A673 (cell line): ENCODE data around the gene PTPRQ. TPM values are rescaled to one million over a fixed set of nuclear protein-coding genes. Genes with fewer than 3 reads are reported as not detected.

ENCODE experiments used
- BruUV-seq: library from RNA; stranded (reverse); fragments of 400-500 nt; replicated peaks from 2 replicates; lab custom pipeline; 2021; lab: Mats Ljungman, UMichigan
- CTCF ChIA-PET: fragments of 300-600 bp; sonication (Branson Sonifier 250); formaldehyde crosslinking; loops from one replicate; lab custom pipeline; 2022; ENCODE audit warnings: antibody characterized with exemption; lab: Charles Lee
- POLR2A ChIA-PET: fragments of 300-600 bp; sonication (Branson Sonifier 250); formaldehyde crosslinking; loops from one replicate; lab custom pipeline; 2022; ENCODE audit warnings: antibody characterized with exemption; ENCODE audit not compliant: low non-redundant PET; lab: Charles Lee
- DNase-seq: peaks from one replicate; pipeline ENCODE4 v3.0.0-alpha.2; 2015; ENCODE audit warnings: low spot score
- H3K27ac ChIP-seq: fragments of 200-600 bp; sonication (generic); 2 replicates; pipeline ENCODE4 v1.5.1; 2016; ENCODE audit warnings: mixed run types, low read depth, mild to moderate bottlenecking, mixed read lengths, antibody characterized with exemption, low read length; ENCODE audit not compliant: poor library complexity, severe bottlenecking
- H3K27me3 ChIP-seq: fragments of 200-600 bp; sonication (generic); replicated peaks from 2 replicates; pipeline ENCODE4 v1.6.1; 2017; ENCODE audit warnings: mixed run types, low read depth, mild to moderate bottlenecking, mixed read lengths, antibody characterized with exemption, low read length; ENCODE audit not compliant: insufficient read depth, poor library complexity
- H3K36me3 ChIP-seq: fragments of 200-600 bp; sonication (generic); 2 replicates; pipeline ENCODE4 v1.6.1; 2016; ENCODE audit warnings: mixed run types, mild to moderate bottlenecking, mixed read lengths, antibody characterized with exemption, low read length; ENCODE audit not compliant: insufficient read depth, poor library complexity, severe bottlenecking
- H3K4me1 ChIP-seq: fragments of 200-600 bp; sonication (generic); 2 replicates; pipeline ENCODE4 v1.6.1; 2017; ENCODE audit warnings: mixed run types, mild to moderate bottlenecking, mixed read lengths, antibody characterized with exemption, low read length; ENCODE audit not compliant: insufficient read depth, poor library complexity, severe bottlenecking
- H3K4me3 ChIP-seq: fragments of 200-600 bp; sonication (generic); 2 replicates; pipeline ENCODE4 v1.5.1; 2016; ENCODE audit warnings: low read depth, mixed run types, mild to moderate bottlenecking, mixed read lengths, low read length; ENCODE audit not compliant: poor library complexity, severe bottlenecking
- H3K9me3 ChIP-seq: fragments of 200-600 bp; sonication (generic); 2 replicates; pipeline ENCODE4 v1.6.1; 2016; ENCODE audit warnings: mixed run types, low read depth, mild to moderate bottlenecking, mixed read lengths, antibody characterized with exemption, low read length; ENCODE audit not compliant: poor library complexity, severe bottlenecking
- CTCF ChIP-seq: fragments of 300-800, 200-600 bp; sonication (generic); conservative IDR thresholded peaks from 2 replicates; pipeline ENCODE4 v1.5.1; 2017; ENCODE audit warnings: low read depth, mild to moderate bottlenecking, antibody characterized with exemption, low read length, moderate library complexity, mixed read lengths
- EZH2 ChIP-seq: fragments of 200-600 bp; sonication (generic); IDR thresholded peaks from 2 replicates; pipeline ENCODE4 v1.6.1; 2017; ENCODE audit warnings: borderline replicate concordance, low read depth, mild to moderate bottlenecking, mixed read lengths, antibody characterized with exemption, low read length; ENCODE audit not compliant: poor library complexity, severe bottlenecking
- intact Hi-C: fragments of 100-400 bp; cut with micrococcal nuclease; formaldehyde crosslinking; loops from one replicate; pipeline ENCODE4 v1.10.0; 2022; ENCODE audit not compliant: unreplicated experiment
- total RNA-seq: library from RNA; stranded (reverse); gene quantifications from 2 replicates; pipeline ENCODE4 v1.2.3, GENCODE V29; 2021

The PTPRQ gene
- total RNA-seq, 1 experiment from 2014 or later = 0.15 TPM

GRCh38 chr12:80625901-80626300, 181.9 kb downstream of the PTPRQ start:
- Histone ChIP-seq H3K27me3 (no peaks in the 10 kb centered on the region), H3K27ac (no peak overlapping the region), H3K9me3 (no peaks in the 10 kb centered on the region), H3K4me3 (no peak overlapping the region), H3K4me1 (peaks cover 12% of the 10 kb centered on the region), H3K36me3 (no peaks in the 10 kb centered on the region)
- no TSS peak for BruUV-seq
- ChIA-PET CTCF (interaction anchor here (0.6 kb wide), 1 partner anchor 9 kb away, joined by 3 read pairs; no protein-coding TSS in a partner anchor), POLR2A (no interaction called here)
- DNase-seq = no peak
- intact Hi-C loops = loop anchor here (10.0 kb wide), 1 partner anchor 629 kb away; no protein-coding TSS in a partner anchor
- TF ChIP-seq CTCF (no peak), EZH2 (no peak)

- no peaks in the 10 kb centered on the region for H3K27me3 ChIP-seq
- no peaks in the 10 kb centered on the region for H3K36me3 ChIP-seq
- H3K4me1 ChIP-seq = peaks cover 9% of the 10 kb centered on the region
- CTCF ChIA-PET = no interaction called here
- TF ChIP-seq CTCF (no peak), EZH2 (no peak)
- DNase-seq = peak; percentile 12
- BruUV-seq = no TSS peak
- no peak overlapping the region for H3K4me3 ChIP-seq
- no peak overlapping the region for H3K27ac ChIP-seq
- intact Hi-C loops = loop anchor here (10.0 kb wide), 1 partner anchor 627 kb away; no protein-coding TSS in a partner anchor
- POLR2A ChIA-PET = no interaction called here
- no peaks in the 10 kb centered on the region for H3K9me3 ChIP-seq
Observed at GRCh38 chr12:80627782-80628181, 183.7 kb downstream of the PTPRQ start.

- H3K27me3 ChIP-seq = no peaks in the 10 kb centered on the region
- no peaks in the 10 kb centered on the region for H3K9me3 ChIP-seq
- intact Hi-C loops = no loop called here
- BruUV-seq = no TSS peak
- no peak overlapping the region for H3K4me3 ChIP-seq
- ChIA-PET CTCF (no interaction called here), POLR2A (no interaction called here)
- no peak overlapping the region for H3K27ac ChIP-seq
- peak; percentile 54 for DNase-seq
- peaks cover 5% of the 10 kb centered on the region for H3K4me1 ChIP-seq
- no peaks in the 10 kb centered on the region for H3K36me3 ChIP-seq
- TF ChIP-seq CTCF (peak; percentile 57), EZH2 (no peak)
Observed at GRCh38 chr12:80632835-80633234, 188.8 kb downstream of the PTPRQ start.
